Mesenchymal stem cell (in vitro differentiated cells and primary cell): ENCODE results near the gene DNAH2.

Experiments used
- DNase-seq: peaks from one replicate; pipeline ENCODE4 v3.0.0-alpha.2; 2013
- H2AFZ ChIP-seq: one replicate; pipeline ENCODE4 v1.6.1; 2013; ENCODE audit warnings: low read depth, mild to moderate bottlenecking, control low read depth, inconsistent platforms, low read length, moderate library complexity
- H2AK5ac ChIP-seq: 2 replicates; pipeline ENCODE4 v1.6.1; 2013; ENCODE audit warnings: low read length, moderate library complexity, mild to moderate bottlenecking, inconsistent platforms; ENCODE audit not compliant: severe bottlenecking
- H2BK120ac ChIP-seq: one replicate; pipeline ENCODE4 v1.6.1; 2013; ENCODE audit warnings: low read depth, mild to moderate bottlenecking, inconsistent platforms, low read length, moderate library complexity
- H2BK12ac ChIP-seq, 2 experiments: one replicate each; pipeline ENCODE4 v1.6.1; 2013; ENCODE audit warnings: inconsistent platforms in 2 of 2, low read length in 2 of 2, mild to moderate bottlenecking in 2 of 2, moderate library complexity in 2 of 2, control low read depth in 1 of 2
- H2BK15ac ChIP-seq: one replicate; pipeline ENCODE4 v1.6.1; 2013; ENCODE audit warnings: mild to moderate bottlenecking, low read depth, inconsistent platforms; ENCODE audit not compliant: poor library complexity, severe bottlenecking
- H2BK5ac ChIP-seq: 2 replicates; pipeline ENCODE4 v1.6.1; 2013; ENCODE audit warnings: low read depth, mild to moderate bottlenecking, low read length, control low read depth, inconsistent platforms; ENCODE audit not compliant: poor library complexity, severe bottlenecking
- H3K14ac ChIP-seq, 2 experiments: one replicate each; pipeline ENCODE4 v1.6.1; 2013; ENCODE audit warnings: inconsistent platforms in 2 of 2, low read length in 2 of 2, control low read depth in 1 of 2, mild to moderate bottlenecking in 1 of 2, moderate library complexity in 1 of 2
- H3K18ac ChIP-seq, 2 experiments: one replicate each; pipeline ENCODE4 v1.6.1; 2013; ENCODE audit warnings: inconsistent platforms in 2 of 2, low read length in 2 of 2, control low read depth in 1 of 2, low read depth in 1 of 2, mild to moderate bottlenecking in 1 of 2
- H3K23ac ChIP-seq, 2 experiments: one replicate each; pipeline ENCODE4 v1.6.1; 2013; ENCODE audit warnings: inconsistent platforms in 2 of 2, low read length in 2 of 2, mild to moderate bottlenecking in 2 of 2, moderate library complexity in 2 of 2, control low read depth in 1 of 2
- H3K27ac ChIP-seq: 2 replicates; pipeline ENCODE4 v1.5.1; 2013; ENCODE audit warnings: mild to moderate bottlenecking, moderate library complexity, low read length, control low read depth, inconsistent platforms; ENCODE audit not compliant: poor library complexity, severe bottlenecking
- H3K27me3 ChIP-seq, 2 experiments: 2 replicates each; pipeline versions ENCODE4 v1.6.1 to v1.7.0; 2013; ENCODE audit warnings: low read length in 2 of 2, mild to moderate bottlenecking in 2 of 2, moderate library complexity in 2 of 2, control low read depth in 1 of 2, inconsistent platforms in 1 of 2; ENCODE audit not compliant: control insufficient read depth in 1 of 2, insufficient read depth in 1 of 2
- H3K36me3 ChIP-seq, 2 experiments: 2 replicates each; pipeline versions ENCODE4 v1.6.1 to v1.7.0; 2013; ENCODE audit warnings: low read length in 2 of 2, control low read depth in 1 of 2, inconsistent platforms in 1 of 2, low read depth in 1 of 2, mild to moderate bottlenecking in 1 of 2; ENCODE audit not compliant: insufficient read depth in 2 of 2, control insufficient read depth in 1 of 2
- H3K4ac ChIP-seq, 2 experiments: one replicate each; pipeline ENCODE4 v1.6.1; 2013; ENCODE audit warnings: inconsistent platforms in 2 of 2, low read length in 2 of 2, mild to moderate bottlenecking in 2 of 2, moderate library complexity in 2 of 2, control low read depth in 1 of 2, low read depth in 1 of 2
- H3K4me1 ChIP-seq: 2 replicates; pipeline ENCODE4 v1.6.1; 2013; ENCODE audit warnings: low read depth, low read length, control low read depth; ENCODE audit not compliant: control insufficient read depth, insufficient read depth
- H3K4me2 ChIP-seq: 2 replicates; pipeline ENCODE4 v1.6.1; 2013; ENCODE audit warnings: low read length, mild to moderate bottlenecking, inconsistent platforms; ENCODE audit not compliant: poor library complexity, severe bottlenecking
- H3K4me3 ChIP-seq, 2 experiments: 2 replicates each; pipeline versions ENCODE4 v1.5.1 to v1.7.0; 2013; ENCODE audit warnings: low read length in 2 of 2, mild to moderate bottlenecking in 2 of 2, control low read depth in 1 of 2, low read depth in 1 of 2; ENCODE audit not compliant: insufficient read depth in 1 of 2
- H3K79me1 ChIP-seq: replicated peaks from 2 replicates; pipeline ENCODE4 v1.6.1; 2013; ENCODE audit warnings: mild to moderate bottlenecking, control low read depth, low read length, inconsistent platforms; ENCODE audit not compliant: poor library complexity, severe bottlenecking
- H3K9ac ChIP-seq: 2 replicates; pipeline ENCODE4 v1.7.0; 2013; ENCODE audit warnings: mild to moderate bottlenecking, low read length, moderate library complexity
- H3K9me3 ChIP-seq: 2 replicates; pipeline ENCODE4 v1.7.0; 2013; ENCODE audit warnings: mild to moderate bottlenecking, low read length; ENCODE audit not compliant: control insufficient read depth
- H4K8ac ChIP-seq: one replicate; pipeline ENCODE4 v1.6.1; 2013; ENCODE audit warnings: inconsistent platforms, mild to moderate bottlenecking, low read length, moderate library complexity
- H4K91ac ChIP-seq: one replicate; pipeline ENCODE4 v1.6.1; 2013; ENCODE audit warnings: mild to moderate bottlenecking, low read length, inconsistent platforms
- WGBS: methylation state at CpG from one replicate; pipeline ENCODE4 v1.1.7; 2013; ENCODE audit warnings: mixed read lengths; 5-methylcytosine and 5-hydroxymethylcytosine counted together

DNAH2 gene

GRCh38 chr17:7701681-7702080, 15.9 kb upstream of the DNAH2 start:
- Histone ChIP-seq H3K23ac (no peak overlapping the region), H3K18ac (no peak overlapping the region), H3K4me1 (peaks cover 22% of the 10 kb centered on the region), H3K4me2 (no peak overlapping the region), H3K27me3 (peaks cover 25 to 29% of the 10 kb centered on the region in 2 experiments), H3K9ac (no peak overlapping the region), H4K8ac (no peak overlapping the region), H3K27ac (no peak overlapping the region), H4K91ac (no peak overlapping the region), H2BK5ac (no peak overlapping the region), H2AFZ (no peak overlapping the region), H3K9me3 (no peaks in the 10 kb centered on the region), H3K79me1 (peaks cover 3% of the 10 kb centered on the region), H3K14ac (no peak overlapping the region), H3K4ac (no peak overlapping the region), H3K36me3 (peaks cover 29 to 31% of the 10 kb centered on the region in 2 experiments), H2BK15ac (no peak overlapping the region), H2BK120ac (no peak overlapping the region), H2AK5ac (no peak overlapping the region), H3K4me3 (peak overlapping the region in 1 of 2 experiments; percentile 21), H2BK12ac (no peak overlapping the region)
- WGBS: 94% methylated on average over 14 of the region's 14 CpGs
- no peak for DNase-seq

DNA sequence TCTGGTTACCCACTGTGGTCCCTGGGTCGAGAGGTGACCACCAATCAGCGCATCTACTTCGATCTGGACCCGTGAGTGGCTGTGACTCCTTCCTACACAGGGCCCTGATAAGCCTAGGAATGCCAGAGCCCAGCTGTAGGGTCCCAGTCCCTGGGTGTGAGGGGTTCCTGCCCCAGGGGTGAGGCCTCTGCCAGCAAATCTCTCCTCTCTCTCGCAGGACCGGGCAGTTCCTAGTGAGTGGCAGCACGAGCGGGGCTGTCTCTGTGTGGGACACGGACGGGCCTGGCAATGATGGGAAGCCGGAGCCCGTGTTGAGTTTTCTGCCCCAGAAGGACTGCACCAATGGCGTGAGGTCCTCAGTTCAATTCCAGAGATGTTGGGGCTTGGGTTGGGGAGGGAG, 14.8 kb upstream of the DNAH2 start:
- no peak overlapping the region for H3K23ac ChIP-seq
- H3K18ac ChIP-seq: no peak overlapping the region
- no peak overlapping the region for H2AFZ ChIP-seq
- H2BK5ac ChIP-seq: no peak overlapping the region
- no peak overlapping the region for H3K4me3 ChIP-seq
- no peak overlapping the region for H2BK15ac ChIP-seq
- H3K27ac ChIP-seq: no peak overlapping the region
- no peak overlapping the region for H2AK5ac ChIP-seq
- no peak overlapping the region for H3K9ac ChIP-seq
- no peak overlapping the region for H2BK120ac ChIP-seq
- H3K4me1 ChIP-seq: peaks cover 22% of the 10 kb centered on the region
- no peak for DNase-seq
- H3K79me1 ChIP-seq: peaks cover 2% of the 10 kb centered on the region
- H3K4me2 ChIP-seq: no peak overlapping the region
- no peak overlapping the region for H3K14ac ChIP-seq
- no peak overlapping the region for H4K91ac ChIP-seq
- H2BK12ac ChIP-seq: no peak overlapping the region
- H3K9me3 ChIP-seq: no peaks in the 10 kb centered on the region
- no peak overlapping the region for H4K8ac ChIP-seq
- 93% methylated on average over 13 of the region's 13 CpGs for WGBS
- H3K36me3 ChIP-seq: peaks cover 28% of the 10 kb centered on the region in 2 experiments
- no peak overlapping the region for H3K4ac ChIP-seq
- H3K27me3 ChIP-seq: peaks cover 36 to 40% of the 10 kb centered on the region in 2 experiments

DNA sequence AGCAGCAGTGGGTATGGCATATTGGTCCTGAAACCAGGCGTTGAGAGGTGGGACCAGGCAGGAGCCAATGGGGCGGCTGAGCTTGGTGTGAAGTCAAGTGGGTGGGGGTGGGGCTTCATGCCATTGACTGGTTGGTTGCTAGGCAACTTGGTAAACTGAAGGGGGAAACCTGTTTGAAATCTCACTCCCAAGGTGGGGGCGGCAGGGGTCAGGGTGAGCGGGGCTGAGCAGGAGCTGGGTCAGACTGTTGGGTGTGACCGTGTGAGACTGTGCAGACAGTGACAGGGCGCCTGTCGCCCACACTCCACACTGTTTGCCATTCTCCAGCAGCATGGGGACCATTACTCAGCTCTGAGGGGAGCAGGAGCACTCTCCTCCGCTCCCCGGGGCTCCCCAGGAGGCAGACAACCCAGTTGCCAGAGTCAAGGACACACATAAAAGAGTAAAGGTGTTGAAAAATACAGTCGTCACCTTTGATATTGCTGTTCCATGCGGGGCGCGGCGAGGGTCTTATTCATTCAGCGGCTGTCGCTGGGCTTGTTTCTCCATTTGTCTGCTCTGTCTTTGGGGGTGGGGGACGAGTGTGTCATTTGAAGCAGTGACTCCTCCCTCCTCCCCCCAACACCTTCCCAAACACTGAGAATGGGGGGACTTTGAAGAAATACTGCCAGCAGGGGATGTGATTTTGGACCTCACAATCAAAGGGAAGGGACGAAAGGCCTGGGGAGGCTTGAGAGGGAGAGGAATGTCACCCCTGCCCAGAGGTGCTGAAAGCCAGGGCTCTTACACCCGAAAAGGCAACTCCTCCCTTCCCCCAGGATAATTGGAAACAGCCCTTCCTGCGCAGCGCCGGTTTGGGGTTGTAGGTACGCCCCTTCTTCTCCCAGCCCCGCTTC, 13.7 kb upstream of the DNAH2 start:
- 19% methylated on average over 16 of the region's 24 CpGs for WGBS
- no peak overlapping the region for H3K4me2 ChIP-seq
- H4K8ac ChIP-seq: no peak overlapping the region
- peak overlapping the region; percentile 18 to 68 for H2BK12ac ChIP-seq
- no peak overlapping the region for H2AK5ac ChIP-seq
- peaks cover 23 to 28% of the 10 kb centered on the region in 2 experiments for H3K36me3 ChIP-seq
- peaks cover 43 to 46% of the 10 kb centered on the region in 2 experiments for H3K27me3 ChIP-seq
- H3K79me1 ChIP-seq: peaks cover 2% of the 10 kb centered on the region
- H2BK5ac ChIP-seq: no peak overlapping the region
- H3K4ac ChIP-seq: no peak overlapping the region
- H3K4me3 ChIP-seq: peak overlapping the region in 1 of 2 experiments; percentile 76
- no peak overlapping the region for H2BK15ac ChIP-seq
- peak; percentile 79 for DNase-seq
- no peak overlapping the region for H4K91ac ChIP-seq
- no peak overlapping the region for H2AFZ ChIP-seq
- H3K18ac ChIP-seq: no peak overlapping the region
- no peak overlapping the region for H3K27ac ChIP-seq
- no peak overlapping the region for H3K23ac ChIP-seq
- no peaks in the 10 kb centered on the region for H3K9me3 ChIP-seq
- H2BK120ac ChIP-seq: no peak overlapping the region
- H3K4me1 ChIP-seq: peaks cover 22% of the 10 kb centered on the region
- H3K14ac ChIP-seq: no peak overlapping the region
- H3K9ac ChIP-seq: peak overlapping the region; percentile 58

DNA sequence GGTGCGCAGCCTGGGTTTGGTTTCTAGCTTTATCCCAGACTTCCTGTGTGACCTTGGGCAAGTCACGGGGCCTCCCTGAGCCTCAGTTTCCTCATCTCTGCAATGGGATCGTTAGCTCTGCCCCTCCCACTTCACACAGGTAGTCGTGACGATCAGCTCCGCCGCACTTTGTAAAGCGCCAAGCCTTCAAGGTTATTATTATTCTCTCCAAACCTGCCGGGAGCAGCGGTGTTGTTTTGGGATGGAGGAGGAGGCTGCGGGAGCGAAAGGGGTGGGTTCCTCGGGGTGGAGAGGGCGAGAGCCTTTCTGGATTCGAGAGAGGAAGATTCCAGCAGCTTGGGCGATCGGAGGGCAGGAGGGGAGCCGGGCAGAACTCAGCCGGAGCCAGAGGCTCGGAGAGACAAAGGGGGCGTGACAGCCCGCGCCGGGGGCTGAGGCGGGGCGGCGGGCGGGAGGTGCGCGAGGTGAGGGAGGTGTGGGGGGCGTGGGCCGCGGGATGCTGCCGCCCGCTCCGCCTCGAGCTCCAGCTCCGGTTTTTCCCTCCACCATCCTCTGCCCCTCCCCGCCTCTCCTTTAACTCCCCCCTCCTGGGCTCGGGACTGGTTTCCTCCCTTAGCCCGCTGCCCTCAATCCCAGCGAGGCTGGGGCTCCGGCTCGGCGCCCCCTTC, 12.8 kb upstream of the DNAH2 start, which contains the start of gene EFNB3:
Gene EFNB3, plus strand, starts transcription at position 602 of the 668 bp plus-strand sequence. CDS start 397 bp downstream, outside the sequence.
- Histone ChIP-seq H2BK15ac (no peak within 1 kb of the TSS), H3K4me3 (peak within 1 kb of the TSS; percentile 61 to 76), H3K27ac (no peak within 1 kb of the TSS), H3K9ac (peak within 1 kb of the TSS; percentile 58), H2BK12ac (peak within 1 kb of the TSS in 1 of 2 experiments; percentile 57), H2BK5ac (no peak within 1 kb of the TSS), H4K91ac (peak within 1 kb of the TSS; percentile 32), H3K79me1 (peaks cover 2% of the 10 kb centered on the region), H2AK5ac (no peak within 1 kb of the TSS), H3K4me2 (peak within 1 kb of the TSS; percentile 87), H3K4ac (peak within 1 kb of the TSS in 1 of 2 experiments; percentile 67), H3K23ac (peak within 1 kb of the TSS in 1 of 2 experiments; percentile 95), H3K4me1 (peaks cover 22% of the 10 kb centered on the region), H3K36me3 (peaks cover 23 to 30% of the 10 kb centered on the region in 2 experiments), H2AFZ (peak within 1 kb of the TSS; percentile 36), H3K9me3 (no peaks in the 10 kb centered on the region), H3K18ac (peak within 1 kb of the TSS; percentile 47 to 69), H2BK120ac (no peak within 1 kb of the TSS), H3K14ac (no peak within 1 kb of the TSS), H3K27me3 (peaks cover 43 to 46% of the 10 kb centered on the region in 2 experiments), H4K8ac (no peak within 1 kb of the TSS)
- under 1% methylated on average over 18 of the region's 45 CpGs for WGBS
- peak; percentile 38 for DNase-seq
